SK-N-SH (cell line): Measurements from ENCODE around the gene HDAC8. TPM values are rescaled to one million over a fixed set of nuclear protein-coding genes. Genes with fewer than 3 reads are reported as not detected.

Source experiments
- CTCF ChIA-PET: fragments of 300-600, 350-600 bp; formaldehyde crosslinking; extraction: SDS; loops from one replicate; lab custom pipeline; 2021; lab: Yijun Ruan, JAX
- POLR2A ChIA-PET: fragments of 350-600 bp; sonication (Branson Sonifier 250); formaldehyde crosslinking; extraction: SDS; loops from one replicate; lab custom pipeline; 2020; ENCODE audit warnings: antibody characterized with exemption, inconsistent platforms; lab: Yijun Ruan, JAX
- DNase-seq: peaks from one replicate; pipeline ENCODE4 v3.0.0; 2012
- H2AFZ ChIP-seq: fragments of 200-600 bp; sonication (generic); 2 replicates; pipeline ENCODE4 v1.8.1; 2016; ENCODE audit warnings: antibody characterized with exemption, mild to moderate bottlenecking, low read depth
- H3F3A ChIP-seq: fragments of 200-600 bp; sonication (generic); replicated peaks from 2 replicates; pipeline ENCODE3; 2016; ENCODE audit warnings: antibody characterized with exemption, mild to moderate bottlenecking; ENCODE audit not compliant: insufficient read depth
- H3K27ac ChIP-seq, 2 experiments: fragments of 200-500 bp in 1 of 2; fragments of 200-600 bp in 1 of 2; sonication (Bioruptor generic) in 1 of 2; sonication (generic), shearing (Covaris generic) in 1 of 2; 2 replicates each; pipeline versions ENCODE4 v1.5.1 to v1.6.1; 2014 to 2016; ENCODE audit warnings: low read depth in 2 of 2, inconsistent platforms in 1 of 2, low read length in 1 of 2, mild to moderate bottlenecking in 1 of 2, mixed read lengths in 1 of 2
- H3K27me3 ChIP-seq: fragments of 200-600 bp; sonication (generic), shearing (Covaris generic); 2 replicates; pipeline ENCODE4 v1.6.1; 2016; ENCODE audit warnings: mixed run types; ENCODE audit not compliant: insufficient read depth
- H3K36me3 ChIP-seq, 2 experiments: fragments of 200-500 bp in 1 of 2; fragments of 200-600 bp in 1 of 2; sonication (Bioruptor generic) in 1 of 2; sonication (generic) in 1 of 2; replicated peaks in 1 of 2; 2 replicates each; pipeline versions ENCODE3 to v1.5.1; 2014 to 2016; ENCODE audit warnings: low read length in 1 of 2, mild to moderate bottlenecking in 1 of 2; ENCODE audit not compliant: insufficient read depth in 2 of 2, control insufficient read depth in 1 of 2
- H3K4me1 ChIP-seq, 2 experiments: fragments of 200-500 bp in 1 of 2; fragments of 200-600 bp in 1 of 2; sonication (Bioruptor generic) in 1 of 2; sonication (generic), shearing (Covaris generic) in 1 of 2; 2 replicates each; pipeline versions ENCODE4 v1.5.1 to v1.6.1; 2014 to 2016; ENCODE audit warnings: low read depth in 1 of 2, low read length in 1 of 2, mixed run types in 1 of 2; ENCODE audit not compliant: insufficient read depth in 2 of 2, control insufficient read depth in 1 of 2
- H3K4me2 ChIP-seq: fragments of 200-600 bp; sonication (generic), shearing (Covaris generic); 2 replicates; pipeline ENCODE4 v1.6.1; 2017; ENCODE audit warnings: mixed run types
- H3K4me3 ChIP-seq, 2 experiments: fragments of 200-500 bp in 1 of 2; fragments of 200-600 bp in 1 of 2; sonication (Bioruptor generic) in 1 of 2; sonication (generic), shearing (Covaris generic) in 1 of 2; 2 replicates each; pipeline versions ENCODE4 v1.5.1 to v1.8.1; 2014 to 2016; ENCODE audit warnings: low read depth in 2 of 2, inconsistent platforms in 1 of 2, low read length in 1 of 2, mild to moderate bottlenecking in 1 of 2, mixed read lengths in 1 of 2, moderate library complexity in 1 of 2
- H3K79me2 ChIP-seq: fragments of 200-600 bp; sonication (generic); 2 replicates; pipeline ENCODE4 v1.8.1; 2017; ENCODE audit warnings: mild to moderate bottlenecking; ENCODE audit not compliant: insufficient read depth
- H3K9ac ChIP-seq: fragments of 200-600 bp; sonication (generic); 2 replicates; pipeline ENCODE4 v1.6.1; 2017; ENCODE audit warnings: mixed run types
- H3K9me2 ChIP-seq: fragments of 200-600 bp; sonication (generic); 2 replicates; pipeline ENCODE4 v1.6.1; 2017; ENCODE audit warnings: mixed run types
- H3K9me3 ChIP-seq: fragments of 200-600 bp; sonication (generic); 2 replicates; pipeline ENCODE4 v1.6.1; 2017; ENCODE audit warnings: mixed run types, mild to moderate bottlenecking, moderate library complexity
- H4K20me1 ChIP-seq: fragments of 200-600 bp; sonication (generic); 2 replicates; pipeline ENCODE4 v1.6.1; 2017; ENCODE audit warnings: mild to moderate bottlenecking, mixed run types; ENCODE audit not compliant: insufficient read depth
- EP300 ChIP-seq, 2 experiments: IDR thresholded peaks; 2 replicates each; pipeline versions ENCODE4 v1.4.0 to v1.6.1; 2012; ENCODE audit warnings: borderline replicate concordance in 1 of 2, low read depth in 1 of 2, low read length in 1 of 2
- GABPA ChIP-seq: IDR thresholded peaks from 2 replicates; pipeline ENCODE4 v1.4.0; 2012; ENCODE audit warnings: low read depth, mild to moderate bottlenecking
- MAX ChIP-seq: IDR thresholded peaks from 2 replicates; pipeline ENCODE4 v1.4.0; 2012; ENCODE audit warnings: low read depth
- MXI1 ChIP-seq: IDR thresholded peaks from 2 replicates; pipeline ENCODE4 v1.6.1; 2012; ENCODE audit warnings: mild to moderate bottlenecking, low read depth, low read length, improper control_type of control experiment
- NFIC ChIP-seq: IDR thresholded peaks from 2 replicates; pipeline ENCODE4 v1.4.0; 2012; ENCODE audit warnings: borderline replicate concordance
- POLR2AphosphoS5 ChIP-seq: IDR thresholded peaks from 2 replicates; pipeline ENCODE4 v1.6.1; 2012; ENCODE audit warnings: low read depth, low read length
- REST ChIP-seq: IDR thresholded peaks from 2 replicates; pipeline ENCODE4 v1.6.1; 2012; ENCODE audit warnings: mild to moderate bottlenecking, low read depth, low read length, moderate library complexity
- SIN3A ChIP-seq: IDR thresholded peaks from 2 replicates; pipeline ENCODE4 v1.6.1; 2012; ENCODE audit warnings: low read depth, mild to moderate bottlenecking, low read length, moderate library complexity, borderline replicate concordance
- TCF12 ChIP-seq: IDR thresholded peaks from 2 replicates; pipeline ENCODE4 v1.4.0; 2012
- TEAD4 ChIP-seq: IDR thresholded peaks from 2 replicates; pipeline ENCODE4 v1.4.0; 2012; ENCODE audit warnings: mild to moderate bottlenecking, borderline replicate concordance; ENCODE audit not compliant: insufficient read depth
- USF2 ChIP-seq: fragments of 150-350 bp; IDR thresholded peaks from 2 replicates; pipeline ENCODE4 v1.6.1; 2017; ENCODE audit warnings: antibody characterized with exemption, low read length, low read depth, borderline replicate concordance
- YY1 ChIP-seq: IDR thresholded peaks from 2 replicates; pipeline ENCODE4 v1.4.0; 2012; ENCODE audit warnings: low read depth, mild to moderate bottlenecking
- ZBTB33 ChIP-seq: IDR thresholded peaks from 2 replicates; pipeline ENCODE4 v1.4.0; 2012; ENCODE audit warnings: low read depth, borderline replicate concordance
- WGBS: methylation state at CpG from one replicate; pipeline ENCODE4 v1.1.6; 2017; ENCODE audit warnings: low lambda C conversion rate; 5-methylcytosine and 5-hydroxymethylcytosine counted together
- polyA plus RNA-seq, 3 experiments: library from polyadenylated mRNA; depleted of rRNA; stranded (reverse); fragments of >200 nt; gene quantifications; 2 replicates each; pipeline ENCODE4 v1.2.3, GENCODE V29; 2012
- TF ChIP-seq, protein P1 (sequence below): IDR thresholded peaks from 2 replicates; pipeline ENCODE4; 2012

HDAC8 gene
- polyA plus RNA-seq, 1 of the 3 experiments (the other 2 are of a cell fraction): 30.6 TPM

DNA sequence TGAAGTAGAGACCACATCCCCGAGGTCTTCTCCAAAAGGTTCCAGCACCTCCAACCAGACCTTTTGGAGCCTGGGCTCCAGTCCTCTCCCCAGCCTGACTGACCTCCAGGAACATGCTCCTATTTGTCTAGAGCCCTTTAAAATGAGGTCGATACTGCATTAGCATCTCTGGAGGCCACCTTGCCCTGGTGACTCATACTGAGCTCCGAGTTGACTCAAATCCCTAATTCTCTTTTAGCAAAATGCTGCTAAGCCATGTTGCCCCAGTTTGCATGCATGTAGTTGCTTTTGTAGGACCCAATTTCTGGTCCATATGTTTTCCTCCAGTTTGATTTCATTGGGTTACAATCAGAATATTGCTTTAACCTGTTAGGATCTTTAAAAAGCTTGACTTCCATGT is 223.5 kb downstream of the HDAC8 start:
- POLR2A ChIA-PET: no interaction called here
- TF ChIP-seq, protein P1, sequence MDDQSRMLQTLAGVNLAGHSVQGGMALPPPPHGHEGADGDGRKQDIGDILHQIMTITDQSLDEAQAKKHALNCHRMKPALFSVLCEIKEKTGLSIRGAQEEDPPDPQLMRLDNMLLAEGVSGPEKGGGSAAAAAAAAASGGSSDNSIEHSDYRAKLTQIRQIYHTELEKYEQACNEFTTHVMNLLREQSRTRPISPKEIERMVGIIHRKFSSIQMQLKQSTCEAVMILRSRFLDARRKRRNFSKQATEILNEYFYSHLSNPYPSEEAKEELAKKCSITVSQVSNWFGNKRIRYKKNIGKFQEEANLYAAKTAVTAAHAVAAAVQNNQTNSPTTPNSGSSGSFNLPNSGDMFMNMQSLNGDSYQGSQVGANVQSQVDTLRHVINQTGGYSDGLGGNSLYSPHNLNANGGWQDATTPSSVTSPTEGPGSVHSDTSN: no peak
- TF ChIP-seq MXI1 (no peak), MAX (no peak), SIN3A (no peak), NFIC (no peak), POLR2AphosphoS5 (no peak), YY1 (no peak), TCF12 (no peak), EP300 (IDR thresholded peaks at IDR 0.05; ENCODE audit: borderline replicate concordance in 1 of 2, low read depth in 1 of 2, low read length in 1 of 2) (no peak), TEAD4 (no peak), ZBTB33 (no peak), USF2 (no peak), GABPA (no peak), REST (no peak)
- no peak overlapping the region for H3K9ac ChIP-seq

More for the DNA sequence above, 223.5 kb downstream of the HDAC8 start:
- WGBS: 63% methylated on average over 2 of the region's 3 CpGs
- no peaks in the 10 kb centered on the region for H4K20me1 ChIP-seq
- DNase-seq: no peak
- H3K4me1 ChIP-seq: no peaks in the 10 kb centered on the region; a peak in 1 of 4 replicates
- H3K9me2 ChIP-seq: no peaks in the 10 kb centered on the region
- peaks cover 8 to 30% of the 10 kb centered on the region in 2 experiments for H3K36me3 ChIP-seq
- H3K27ac ChIP-seq: no peak overlapping the region
- H3K9me3 ChIP-seq: no peaks in the 10 kb centered on the region
- H3K79me2 ChIP-seq: no peaks in the 10 kb centered on the region
- no peak overlapping the region for H2AFZ ChIP-seq
- no peaks in the 10 kb centered on the region for H3F3A ChIP-seq
- no peak overlapping the region for H3K4me3 ChIP-seq
- CTCF ChIA-PET: no interaction called here
- no peaks in the 10 kb centered on the region for H3K27me3 ChIP-seq
- H3K4me2 ChIP-seq: no peak overlapping the region
